Choroid plexus epithelial cell (primary cell): ENCODE results near the gene ARGLU1.

Experiments
- DNase-seq: peaks from one replicate; pipeline ENCODE4 v3.0.0-alpha.2; 2010; ENCODE audit warnings: low read depth
- H3K4me3 ChIP-seq: 2 replicates; pipeline ENCODE4 v1.5.1; 2011; ENCODE audit warnings: low read depth, mild to moderate bottlenecking, control low read depth, low read length, moderate library complexity
- TF ChIP-seq, protein P1 (sequence below): conservative IDR thresholded peaks from 2 replicates; pipeline ENCODE4 v1.5.1; 2011; ENCODE audit warnings: low read depth, mild to moderate bottlenecking, control low read depth, inconsistent platforms, low read length, moderate library complexity

The ARGLU1 gene, protein sequence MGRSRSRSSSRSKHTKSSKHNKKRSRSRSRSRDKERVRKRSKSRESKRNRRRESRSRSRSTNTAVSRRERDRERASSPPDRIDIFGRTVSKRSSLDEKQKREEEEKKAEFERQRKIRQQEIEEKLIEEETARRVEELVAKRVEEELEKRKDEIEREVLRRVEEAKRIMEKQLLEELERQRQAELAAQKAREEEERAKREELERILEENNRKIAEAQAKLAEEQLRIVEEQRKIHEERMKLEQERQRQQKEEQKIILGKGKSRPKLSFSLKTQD

DNA sequence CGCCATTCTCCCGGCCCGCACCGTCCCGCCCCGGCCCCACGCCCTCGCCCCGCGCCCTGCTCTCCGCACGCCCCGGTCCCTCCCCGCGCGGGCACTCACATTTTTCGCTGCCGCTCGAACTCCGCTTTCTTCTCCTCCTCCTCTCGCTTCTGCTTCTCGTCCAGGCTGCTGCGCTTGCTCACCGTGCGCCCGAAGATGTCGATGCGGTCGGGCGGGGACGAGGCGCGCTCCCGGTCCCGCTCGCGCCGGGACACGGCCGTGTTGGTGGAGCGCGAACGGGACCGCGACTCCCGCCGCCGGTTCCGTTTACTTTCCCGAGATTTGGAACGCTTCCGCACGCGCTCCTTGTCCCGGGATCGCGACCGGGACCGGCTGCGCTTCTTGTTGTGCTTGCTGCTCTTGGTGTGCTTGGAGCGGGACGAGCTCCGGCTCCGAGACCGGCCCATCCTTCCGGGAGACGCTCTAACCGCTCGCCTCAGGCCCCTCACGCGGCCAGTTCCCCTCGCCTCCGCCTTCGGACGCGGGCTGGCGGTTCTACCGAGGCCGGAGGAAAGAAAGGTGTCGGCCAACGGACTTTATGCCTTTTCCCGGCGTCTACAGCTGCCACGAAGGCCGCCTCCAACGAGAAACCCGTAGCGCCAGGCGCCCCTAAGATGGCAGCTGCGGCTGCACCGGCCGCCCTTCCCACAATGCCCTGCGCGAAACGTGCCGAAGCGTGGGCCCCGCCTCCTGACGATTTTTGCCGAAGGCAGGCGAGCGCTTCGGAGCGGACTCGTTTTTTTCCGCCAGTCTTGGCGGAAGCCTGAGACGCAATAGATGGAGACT lies at the start of gene ARGLU1:
Gene ARGLU1 (minus strand): TSS at position 664 of the 825 bp plus-strand sequence. CDS start 218 bp downstream, at position 446.
- TF ChIP-seq, protein P1, sequence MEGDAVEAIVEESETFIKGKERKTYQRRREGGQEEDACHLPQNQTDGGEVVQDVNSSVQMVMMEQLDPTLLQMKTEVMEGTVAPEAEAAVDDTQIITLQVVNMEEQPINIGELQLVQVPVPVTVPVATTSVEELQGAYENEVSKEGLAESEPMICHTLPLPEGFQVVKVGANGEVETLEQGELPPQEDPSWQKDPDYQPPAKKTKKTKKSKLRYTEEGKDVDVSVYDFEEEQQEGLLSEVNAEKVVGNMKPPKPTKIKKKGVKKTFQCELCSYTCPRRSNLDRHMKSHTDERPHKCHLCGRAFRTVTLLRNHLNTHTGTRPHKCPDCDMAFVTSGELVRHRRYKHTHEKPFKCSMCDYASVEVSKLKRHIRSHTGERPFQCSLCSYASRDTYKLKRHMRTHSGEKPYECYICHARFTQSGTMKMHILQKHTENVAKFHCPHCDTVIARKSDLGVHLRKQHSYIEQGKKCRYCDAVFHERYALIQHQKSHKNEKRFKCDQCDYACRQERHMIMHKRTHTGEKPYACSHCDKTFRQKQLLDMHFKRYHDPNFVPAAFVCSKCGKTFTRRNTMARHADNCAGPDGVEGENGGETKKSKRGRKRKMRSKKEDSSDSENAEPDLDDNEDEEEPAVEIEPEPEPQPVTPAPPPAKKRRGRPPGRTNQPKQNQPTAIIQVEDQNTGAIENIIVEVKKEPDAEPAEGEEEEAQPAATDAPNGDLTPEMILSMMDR, result no peak
- peak within 1 kb of the TSS; percentile 76 for H3K4me3 ChIP-seq
- peak; percentile 95 for DNase-seq

DNA sequence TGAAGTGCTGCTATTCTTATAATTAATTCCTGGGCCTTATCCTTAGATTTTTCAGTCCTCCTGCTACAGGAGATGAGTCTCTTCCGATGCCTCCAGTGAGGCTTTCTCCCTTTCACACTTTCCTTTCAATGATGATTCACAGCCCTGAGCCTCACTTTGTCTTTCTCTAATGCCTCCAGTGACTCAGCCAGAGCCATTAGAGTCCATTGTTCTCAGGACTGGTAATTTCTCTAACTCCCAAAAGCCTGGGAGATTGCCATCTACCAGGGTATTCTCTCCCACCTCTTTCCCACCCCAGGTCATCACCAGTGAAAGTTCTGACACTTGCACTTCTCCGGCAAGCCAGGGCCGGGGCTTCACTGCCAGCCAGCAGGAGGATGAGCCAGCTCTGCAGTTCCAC lies 49.6 kb upstream of the ARGLU1 start:
- peak; percentile 20 for DNase-seq
- TF ChIP-seq, protein P1, result no peak
- no peak overlapping the region for H3K4me3 ChIP-seq

DNA sequence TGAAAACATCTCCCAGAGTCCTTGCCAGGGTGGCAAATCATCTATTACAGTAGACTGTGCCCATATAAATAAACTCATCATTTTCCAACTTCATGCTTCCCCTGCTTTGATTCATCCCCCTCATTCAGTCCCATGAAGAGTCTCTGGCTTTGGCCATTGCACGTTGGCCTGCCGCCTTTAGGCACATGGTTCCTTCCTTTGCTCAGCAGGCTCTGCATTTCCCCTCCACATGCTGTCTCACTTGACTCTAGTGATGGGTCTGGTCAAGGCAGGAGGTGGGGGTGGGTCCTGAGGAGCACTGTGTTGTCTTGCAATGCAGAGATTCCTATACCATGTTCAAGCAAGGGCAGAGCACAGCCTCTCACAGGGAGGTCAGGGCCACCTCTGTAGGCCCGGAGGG lies 48.8 kb upstream of the ARGLU1 start:
- no peak for DNase-seq
- TF ChIP-seq, protein P1, result no peak
- H3K4me3 ChIP-seq, result no peak overlapping the region

DNA sequence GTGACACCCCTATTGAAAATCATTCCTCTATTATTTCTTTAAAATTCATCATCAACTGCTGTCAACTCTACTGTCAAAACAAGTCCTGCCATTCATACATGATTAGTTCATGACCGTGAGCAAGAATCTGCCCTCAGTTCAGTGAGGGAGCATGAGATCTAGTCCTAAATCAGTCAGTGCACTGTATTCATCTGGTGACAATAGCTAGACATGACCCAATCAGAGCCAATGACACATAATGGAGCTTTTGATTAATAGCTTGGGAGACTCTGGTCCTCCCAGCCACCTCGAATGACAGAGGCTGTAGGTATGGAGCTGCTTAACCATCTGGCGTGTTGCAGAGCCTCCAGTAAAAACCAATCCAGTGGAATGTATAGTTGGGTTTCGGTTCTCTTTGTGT lies 46.9 kb upstream of the ARGLU1 start:
- H3K4me3 ChIP-seq, result no peak overlapping the region
- no peak for DNase-seq
- TF ChIP-seq, protein P1, result no peak

DNA sequence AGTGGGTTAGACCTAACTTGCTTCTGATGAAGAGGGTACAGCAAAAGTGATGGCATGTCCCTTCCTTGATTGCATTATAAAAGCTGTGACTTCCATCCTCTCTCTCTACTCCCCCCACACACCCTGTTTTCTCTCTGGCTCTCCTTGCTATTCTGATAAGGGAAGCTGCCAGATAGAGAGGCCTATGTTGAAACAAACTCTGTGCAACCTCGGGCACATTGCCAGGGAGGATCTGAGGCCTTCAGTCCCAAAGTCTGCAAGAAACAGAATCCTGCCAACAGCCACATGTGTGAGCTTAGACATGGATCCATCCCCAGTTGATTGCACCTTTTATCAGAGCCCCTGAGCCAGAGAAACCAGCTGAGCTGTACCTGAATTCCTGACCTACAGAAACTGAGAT lies 44.8 kb upstream of the ARGLU1 start:
- DNase-seq, result peak; percentile 80
- TF ChIP-seq, protein P1, result no peak
- no peak overlapping the region for H3K4me3 ChIP-seq

DNA sequence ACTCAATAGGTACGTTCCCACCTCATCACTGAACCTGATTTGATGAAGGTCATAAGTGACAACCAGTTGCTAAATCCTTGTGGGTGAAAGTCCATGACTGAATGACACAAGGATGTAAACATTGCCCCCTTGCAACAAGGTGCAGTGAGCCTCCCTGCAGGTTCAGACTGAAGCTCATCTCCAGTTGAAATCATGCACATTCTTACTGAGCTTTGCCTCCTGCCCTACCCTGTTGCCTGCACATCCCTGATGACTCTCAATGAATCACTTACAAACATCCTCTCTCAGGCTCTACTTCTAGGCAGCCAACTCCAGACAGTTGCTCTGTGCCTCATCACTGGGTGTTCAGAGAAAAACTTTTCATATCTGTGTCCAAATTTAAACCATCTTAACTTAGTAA lies 42.5 kb upstream of the ARGLU1 start:
- TF ChIP-seq, protein P1, result no peak
- peak; percentile 58 for DNase-seq
- H3K4me3 ChIP-seq, result no peak overlapping the region
